MM.1S (cell line): Measurements from ENCODE around the gene EID2.

Experiments used
- EZH2 ChIP-seq: fragments of 300-600 bp; sonication (generic); optimal IDR thresholded peaks from 2 replicates; pipeline ENCODE3; 2017; ENCODE audit warnings: low read depth, mild to moderate bottlenecking, antibody characterized with exemption, low read length, mixed read lengths
- TF ChIP-seq, protein P1 (sequence below): fragments of 300-600 bp; sonication (generic); IDR thresholded peaks from 2 replicates; pipeline ENCODE4 v1.5.1; 2016; ENCODE audit warnings: antibody characterized with exemption, low read length, mixed read lengths

DNA sequence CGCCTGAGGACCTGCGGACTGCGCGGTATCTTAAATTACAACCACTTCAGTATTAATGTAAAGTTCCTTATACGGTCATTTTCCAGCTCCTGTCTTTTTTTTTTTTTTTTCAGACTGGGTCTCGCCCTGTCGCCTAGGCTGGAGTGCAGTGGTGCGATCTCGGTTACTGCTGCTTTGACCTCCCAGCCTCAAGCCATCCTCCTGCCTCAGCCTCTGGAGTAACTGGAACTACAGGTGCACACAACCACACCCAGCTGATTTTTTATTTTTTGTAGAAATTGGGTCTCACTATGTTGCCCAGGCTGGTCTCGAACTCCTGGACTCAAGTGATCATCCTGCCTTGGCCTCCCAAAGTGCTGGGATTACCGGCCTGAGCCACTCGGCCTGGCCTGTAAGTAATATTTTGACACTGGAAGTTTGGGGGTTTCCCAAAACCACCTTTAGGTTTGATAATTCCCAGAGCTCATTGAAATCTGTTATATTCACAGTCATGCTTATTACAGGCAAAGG lies 6.9 kb downstream of the EID2 start:
- TF ChIP-seq, protein P1, sequence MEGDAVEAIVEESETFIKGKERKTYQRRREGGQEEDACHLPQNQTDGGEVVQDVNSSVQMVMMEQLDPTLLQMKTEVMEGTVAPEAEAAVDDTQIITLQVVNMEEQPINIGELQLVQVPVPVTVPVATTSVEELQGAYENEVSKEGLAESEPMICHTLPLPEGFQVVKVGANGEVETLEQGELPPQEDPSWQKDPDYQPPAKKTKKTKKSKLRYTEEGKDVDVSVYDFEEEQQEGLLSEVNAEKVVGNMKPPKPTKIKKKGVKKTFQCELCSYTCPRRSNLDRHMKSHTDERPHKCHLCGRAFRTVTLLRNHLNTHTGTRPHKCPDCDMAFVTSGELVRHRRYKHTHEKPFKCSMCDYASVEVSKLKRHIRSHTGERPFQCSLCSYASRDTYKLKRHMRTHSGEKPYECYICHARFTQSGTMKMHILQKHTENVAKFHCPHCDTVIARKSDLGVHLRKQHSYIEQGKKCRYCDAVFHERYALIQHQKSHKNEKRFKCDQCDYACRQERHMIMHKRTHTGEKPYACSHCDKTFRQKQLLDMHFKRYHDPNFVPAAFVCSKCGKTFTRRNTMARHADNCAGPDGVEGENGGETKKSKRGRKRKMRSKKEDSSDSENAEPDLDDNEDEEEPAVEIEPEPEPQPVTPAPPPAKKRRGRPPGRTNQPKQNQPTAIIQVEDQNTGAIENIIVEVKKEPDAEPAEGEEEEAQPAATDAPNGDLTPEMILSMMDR: no peak
- no peak for TF ChIP-seq EZH2
